NCI-H2081 treated with DMSO at 0.1 percent for 48 hours (cell line): ENCODE data around the gene FANCC.

Experiments
- DNase-seq: peaks from one replicate; lab custom pipeline; 2025; lab: John Stamatoyannopoulos, UW

The FANCC gene

DNA sequence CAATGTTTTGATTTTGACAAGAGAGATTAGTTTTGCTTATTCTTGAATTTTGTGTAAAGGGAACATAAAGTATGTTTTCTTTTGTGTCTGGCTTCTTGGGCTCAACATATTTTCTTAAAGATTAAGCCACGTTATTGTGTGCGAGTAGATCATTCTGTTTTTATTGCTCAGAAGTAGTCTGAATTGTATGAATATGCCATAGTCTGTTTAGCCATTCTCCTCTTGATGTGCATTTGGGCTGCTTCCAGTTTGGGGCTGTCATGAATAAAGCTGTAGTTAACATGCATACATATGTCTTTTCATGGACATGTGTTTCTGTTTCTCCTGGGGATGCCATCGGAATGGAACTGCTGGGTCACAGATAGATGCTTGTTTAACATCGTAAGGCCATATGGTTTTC, 198.9 kb downstream of the FANCC start:
- DNase-seq = no peak

- DNase-seq = no peak
These were observed 200.7 kb downstream of the FANCC start for GRCh38 chr9:95116808-95117204.

- no peak for DNase-seq
These were observed 201.3 kb downstream of the FANCC start for GRCh38 chr9:95116002-95116807.

- DNase-seq = no peak
These were observed 202.4 kb downstream of the FANCC start for GRCh38 chr9:95115104-95115503.

GRCh38 chr9:95112436-95113280, 204.9 kb downstream of the FANCC start:
- no peak for DNase-seq

- DNase-seq = no peak
These were observed 205.8 kb downstream of the FANCC start for GRCh38 chr9:95111716-95112115.

DNA sequence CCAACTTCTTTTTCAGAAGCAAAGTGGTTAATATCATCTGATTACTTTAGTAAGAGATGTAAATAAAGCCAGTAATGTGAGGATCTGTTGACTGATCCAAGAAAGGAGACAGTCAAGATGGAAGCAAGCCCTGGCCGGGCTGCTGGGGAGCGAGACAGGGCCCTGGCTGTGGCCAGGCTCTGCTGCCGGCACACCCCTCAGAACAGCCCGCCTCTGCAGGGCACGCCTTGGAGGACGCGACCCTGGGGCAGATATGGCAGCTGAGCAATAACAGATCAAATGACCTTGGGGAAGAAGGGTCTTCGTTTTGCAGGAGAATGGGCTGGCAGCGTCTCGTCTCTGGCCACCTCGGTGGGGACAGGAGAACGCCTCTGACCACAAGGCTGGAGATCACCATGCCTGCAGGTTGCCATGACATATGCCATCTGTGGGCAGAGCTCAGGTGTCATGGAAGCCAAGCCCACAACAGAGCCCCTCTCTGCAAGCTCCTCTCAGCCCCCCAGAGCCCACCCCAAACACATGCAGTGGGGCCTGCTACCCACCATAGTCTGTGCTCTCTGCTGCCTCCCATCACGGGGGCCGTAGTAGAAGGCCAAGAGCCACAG, 206.5 kb downstream of the FANCC start:
- DNase-seq = no peak

GRCh38 chr9:95109456-95109855, 208.1 kb downstream of the FANCC start:
- DNase-seq = no peak

DNA sequence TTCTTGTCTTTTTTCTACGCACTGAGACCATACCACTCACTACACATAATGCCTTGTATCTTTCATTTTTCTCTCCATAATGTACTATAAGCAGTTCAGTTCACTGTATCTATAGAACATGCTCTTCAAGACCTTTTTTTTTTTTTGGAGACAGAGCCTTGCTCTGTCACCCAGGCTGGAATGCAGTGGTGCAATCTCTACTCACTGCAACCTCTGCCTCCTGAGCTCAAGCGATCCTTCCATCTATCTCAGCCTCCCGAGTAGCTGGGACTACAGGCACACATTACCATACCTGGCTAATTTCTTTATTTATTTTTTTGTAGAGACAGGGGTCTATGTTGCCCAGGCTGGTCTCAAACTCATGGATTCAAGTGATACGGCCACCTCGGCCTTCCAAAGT, 208.7 kb downstream of the FANCC start:
- no peak for DNase-seq

DNA sequence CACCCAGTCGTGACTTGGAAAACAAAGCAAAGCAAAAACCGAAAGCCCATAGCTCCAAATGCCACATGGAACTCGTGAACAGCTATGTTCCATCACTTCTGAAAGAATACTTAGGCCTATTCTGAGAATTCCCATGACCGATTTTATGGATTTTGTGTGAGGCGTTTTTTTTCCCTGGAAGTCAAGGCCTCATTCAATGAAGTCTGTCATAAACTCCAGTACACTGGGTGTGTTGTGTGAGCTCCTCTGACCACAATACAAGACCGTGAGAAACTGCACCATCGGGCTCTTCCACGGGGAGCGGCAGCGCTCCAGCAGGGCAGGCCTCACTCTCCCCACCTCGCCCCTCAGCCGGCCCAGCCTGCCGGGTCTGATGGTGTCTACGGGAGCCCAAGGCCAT, 209.5 kb downstream of the FANCC start:
- DNase-seq = no peak

- no peak for DNase-seq
These were observed 210.3 kb downstream of the FANCC start for GRCh38 chr9:95107001-95107749.

DNA sequence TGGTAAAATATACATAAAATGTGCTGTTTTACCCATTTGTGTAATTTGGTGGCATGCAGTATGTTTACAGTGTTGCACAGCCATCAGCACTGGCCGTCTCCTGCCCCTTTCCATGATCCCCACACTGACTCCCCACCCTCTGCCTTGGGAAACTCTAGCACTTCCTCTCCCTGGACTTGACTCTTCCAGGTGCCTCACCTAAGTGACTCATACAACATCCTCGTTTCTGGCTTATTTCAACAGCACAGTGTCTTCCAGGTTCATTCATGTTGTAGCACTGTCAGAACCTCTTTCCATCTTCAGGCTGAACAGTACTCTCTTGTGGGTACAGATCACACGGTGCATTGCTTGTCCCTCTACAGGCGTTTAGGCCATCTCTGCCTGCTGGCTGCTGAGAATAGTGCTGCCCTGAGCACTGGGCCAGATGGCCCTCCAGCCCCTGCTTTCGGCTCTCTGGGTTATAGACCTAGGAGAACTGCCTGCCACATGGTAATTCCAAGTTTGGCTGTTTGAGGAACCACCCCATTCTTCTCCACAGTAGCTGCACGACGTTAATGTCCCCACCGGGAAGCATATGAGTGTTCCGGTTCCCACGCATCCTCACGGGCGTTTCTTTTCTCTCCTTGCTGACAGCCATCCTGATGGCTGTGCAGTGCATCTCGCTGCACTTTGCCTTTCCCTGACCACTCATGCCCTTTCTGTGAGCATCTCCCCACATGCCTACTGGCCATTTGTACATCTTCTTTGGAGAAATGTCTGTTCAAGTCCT, 211.8 kb downstream of the FANCC start:
- no peak for DNase-seq

DNA sequence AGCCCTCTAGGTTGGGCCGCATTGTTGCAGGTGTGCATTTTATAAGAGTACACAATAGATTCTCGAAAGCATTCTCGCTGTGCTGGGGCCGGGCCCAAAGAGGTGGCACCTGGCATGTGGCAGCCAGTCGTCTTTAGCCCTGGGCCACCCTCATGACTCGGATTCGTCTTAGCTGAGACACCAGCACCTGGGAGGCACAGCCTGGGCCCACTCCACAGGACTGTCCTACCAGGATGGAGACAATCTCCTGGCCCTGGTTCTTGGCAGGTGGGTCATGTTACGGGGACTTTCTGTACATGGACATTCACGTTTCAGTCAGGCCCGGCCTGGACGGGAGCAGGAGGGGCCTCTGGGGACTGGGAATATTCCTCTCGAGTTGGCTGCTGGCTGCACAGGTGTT, 212.5 kb downstream of the FANCC start:
- DNase-seq = no peak

GRCh38 chr9:95104581-95104960, 212.9 kb downstream of the FANCC start:
- DNase-seq = no peak

DNA sequence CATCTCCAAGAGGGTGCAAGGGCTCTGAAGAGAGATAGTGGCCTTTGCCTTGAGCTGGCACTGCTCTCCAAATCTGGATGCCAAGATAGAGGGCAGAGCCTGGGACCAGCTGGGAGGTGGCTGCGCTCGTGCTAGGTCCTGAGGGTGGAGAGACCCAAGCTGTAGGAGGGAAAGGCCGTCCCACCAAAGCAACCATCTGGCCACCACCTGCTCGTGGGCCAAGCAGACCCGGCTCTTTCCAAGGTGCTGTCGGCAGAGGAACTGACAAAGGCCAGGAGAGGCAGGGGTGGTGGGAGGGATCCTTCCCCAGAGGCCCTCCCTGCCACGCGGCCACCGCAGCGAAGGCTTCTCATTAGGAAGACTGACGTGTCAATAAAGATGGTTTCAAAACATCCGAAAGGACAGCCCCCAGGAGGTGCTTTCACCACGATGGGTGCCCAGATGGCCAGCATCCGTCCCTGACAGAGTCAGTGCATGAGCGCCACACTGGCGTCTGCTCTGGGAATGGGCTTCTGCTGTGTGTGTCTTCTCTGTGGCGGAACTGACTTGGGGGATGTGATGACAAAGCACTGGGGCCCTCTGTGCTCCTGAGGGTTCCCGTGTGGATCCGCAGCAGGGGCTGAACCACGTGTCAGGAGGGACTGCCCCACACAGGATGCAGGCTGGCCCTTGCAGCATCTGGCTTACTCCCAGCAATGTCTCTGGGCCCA, 213.5 kb downstream of the FANCC start:
- no peak for DNase-seq

- no peak for DNase-seq
These were observed 214.2 kb downstream of the FANCC start for GRCh38 chr9:95103281-95103771.

DNA sequence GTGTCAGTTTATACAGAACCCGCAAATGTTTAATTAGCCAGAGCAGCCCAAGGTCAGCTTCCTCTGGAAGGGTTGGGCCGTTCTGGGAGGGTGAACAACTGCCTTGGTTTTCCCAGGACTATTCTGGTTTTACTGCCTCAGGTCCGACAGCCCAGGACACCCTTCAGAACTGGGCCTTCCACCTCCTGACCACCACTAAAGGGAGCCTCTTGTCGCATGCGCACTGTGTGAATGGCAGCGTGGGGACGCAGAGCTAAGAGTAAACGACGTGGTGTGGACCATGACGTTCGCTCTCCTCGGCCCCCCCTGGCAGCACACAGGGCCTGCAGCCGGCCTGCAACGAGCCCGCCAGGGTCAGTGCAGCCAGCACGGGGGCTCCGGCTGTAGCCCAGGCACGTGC, 214.9 kb downstream of the FANCC start:
- DNase-seq = no peak

DNA sequence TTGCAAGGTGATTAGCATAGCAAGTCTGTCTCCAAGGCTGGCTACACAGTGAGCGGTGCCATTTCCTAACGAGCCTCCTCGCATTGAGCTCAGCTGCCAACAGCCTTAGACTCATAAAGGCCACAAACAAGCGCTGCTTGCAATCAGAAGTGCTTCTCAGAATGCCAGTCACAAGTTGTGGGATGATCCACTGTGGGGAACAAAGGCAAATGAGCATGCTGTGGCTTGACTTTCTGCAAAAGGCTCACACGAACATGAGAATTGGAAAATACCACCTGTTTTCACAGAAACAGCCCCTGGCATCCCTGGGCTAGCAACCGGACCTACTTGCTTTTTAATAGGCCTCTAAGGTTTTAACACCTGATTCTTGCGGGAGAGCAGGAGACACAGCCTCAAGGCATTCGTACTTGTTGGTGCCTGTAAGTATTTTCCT, 215.5 kb downstream of the FANCC start:
- DNase-seq = no peak

DNA sequence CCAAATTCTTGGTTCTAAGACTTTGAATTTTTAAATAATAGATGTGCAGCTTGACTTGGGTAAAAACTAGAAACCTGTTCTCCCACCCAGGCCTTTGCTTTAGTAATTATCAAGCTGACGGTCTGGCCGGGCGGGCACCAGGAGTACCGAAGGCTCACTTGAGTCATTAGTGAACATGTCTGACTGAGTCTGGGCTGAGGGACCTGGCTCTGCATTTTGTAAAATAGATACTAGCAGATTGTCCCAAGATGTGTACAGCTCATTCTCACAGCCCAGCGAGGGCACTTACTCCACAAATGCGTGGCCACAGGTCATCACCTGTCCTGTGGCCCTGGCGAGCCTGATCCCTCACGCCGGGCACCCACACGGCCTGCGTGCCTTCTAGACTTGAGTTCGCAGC, 216.2 kb downstream of the FANCC start:
- no peak for DNase-seq

DNA sequence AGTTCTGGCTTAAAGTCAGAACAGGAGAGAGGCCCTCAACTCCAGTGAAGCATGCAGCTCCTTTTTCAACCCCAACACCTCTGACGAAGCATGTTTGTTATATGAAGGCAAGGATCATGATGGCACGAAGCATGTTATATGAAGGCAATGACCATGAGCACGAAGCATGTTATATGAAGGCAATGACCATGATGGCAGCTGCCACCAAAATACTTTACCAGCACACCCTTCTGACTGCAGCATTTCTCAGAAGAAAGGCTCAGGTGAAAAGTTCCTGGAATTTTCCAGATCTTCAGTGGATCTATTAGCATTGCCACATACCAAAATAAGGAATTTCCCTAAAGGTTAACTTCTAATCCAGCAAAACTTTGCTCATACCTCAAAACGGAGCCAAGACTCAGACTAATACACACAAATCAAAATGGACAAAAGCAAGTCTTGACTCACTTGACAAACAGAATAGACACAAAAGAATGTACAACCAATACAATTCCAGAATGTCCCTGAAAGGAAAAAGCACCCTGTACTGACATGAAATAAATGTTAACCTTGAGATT, 217.4 kb downstream of the FANCC start:
- no peak for DNase-seq
